Kidney epithelial cell (primary cell): ENCODE results near the gene NMNAT3. TPM values are rescaled to one million over a fixed set of nuclear protein-coding genes. Genes with fewer than 3 reads are reported as not detected.
A peak's percentile ranks its signal among the peaks of the same experiment; 100 is the strongest.

Experiments
- DNase-seq: peaks from one replicate; pipeline ENCODE4 v3.0.0-alpha.2; 2010; ENCODE audit warnings: low read depth
- H3K27me3 ChIP-seq: 2 replicates; pipeline ENCODE4 v1.6.0; 2011; ENCODE audit warnings: low read length; ENCODE audit not compliant: control insufficient read depth, insufficient read depth
- H3K36me3 ChIP-seq: 2 replicates; pipeline ENCODE4 v1.5.1; 2011; ENCODE audit warnings: low read length; ENCODE audit not compliant: control insufficient read depth, insufficient read depth
- H3K4me3 ChIP-seq: 2 replicates; pipeline ENCODE4 v1.5.1; 2011; ENCODE audit warnings: low read depth, mild to moderate bottlenecking, control low read depth, low read length
- total RNA-seq: library from RNA; depleted of rRNA; stranded (reverse); fragments of >200 nt; gene quantifications from 2 replicates; pipeline ENCODE4 v1.2.3, GENCODE V29; 2015
- TF ChIP-seq, protein P1 (sequence below): IDR thresholded peaks from 2 replicates; pipeline ENCODE4 v1.5.1; 2011; ENCODE audit warnings: mild to moderate bottlenecking, moderate library complexity, low read length, control low read depth, inconsistent platforms; ENCODE audit not compliant: insufficient read depth, poor library complexity, severe bottlenecking

The NMNAT3 gene
- total RNA-seq, 1 donor from 2014 or later: 8.6 TPM

GRCh38 chr3:139554628-139555027 is 123.1 kb downstream of the NMNAT3 start:
- DNase-seq: no peak
- Histone ChIP-seq H3K4me3 (no peak overlapping the region), H3K36me3 (no peaks in the 10 kb centered on the region), H3K27me3 (no peaks in the 10 kb centered on the region)
- TF ChIP-seq, protein P1, sequence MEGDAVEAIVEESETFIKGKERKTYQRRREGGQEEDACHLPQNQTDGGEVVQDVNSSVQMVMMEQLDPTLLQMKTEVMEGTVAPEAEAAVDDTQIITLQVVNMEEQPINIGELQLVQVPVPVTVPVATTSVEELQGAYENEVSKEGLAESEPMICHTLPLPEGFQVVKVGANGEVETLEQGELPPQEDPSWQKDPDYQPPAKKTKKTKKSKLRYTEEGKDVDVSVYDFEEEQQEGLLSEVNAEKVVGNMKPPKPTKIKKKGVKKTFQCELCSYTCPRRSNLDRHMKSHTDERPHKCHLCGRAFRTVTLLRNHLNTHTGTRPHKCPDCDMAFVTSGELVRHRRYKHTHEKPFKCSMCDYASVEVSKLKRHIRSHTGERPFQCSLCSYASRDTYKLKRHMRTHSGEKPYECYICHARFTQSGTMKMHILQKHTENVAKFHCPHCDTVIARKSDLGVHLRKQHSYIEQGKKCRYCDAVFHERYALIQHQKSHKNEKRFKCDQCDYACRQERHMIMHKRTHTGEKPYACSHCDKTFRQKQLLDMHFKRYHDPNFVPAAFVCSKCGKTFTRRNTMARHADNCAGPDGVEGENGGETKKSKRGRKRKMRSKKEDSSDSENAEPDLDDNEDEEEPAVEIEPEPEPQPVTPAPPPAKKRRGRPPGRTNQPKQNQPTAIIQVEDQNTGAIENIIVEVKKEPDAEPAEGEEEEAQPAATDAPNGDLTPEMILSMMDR: no peak

GRCh38 chr3:139552632-139553365 is 125.0 kb downstream of the NMNAT3 start:
- Histone ChIP-seq H3K36me3 (no peaks in the 10 kb centered on the region), H3K4me3 (no peak overlapping the region), H3K27me3 (no peaks in the 10 kb centered on the region)
- TF ChIP-seq, protein P1: peak; percentile 11
- no peak for DNase-seq

- TF ChIP-seq, protein P1: no peak
- H3K36me3 ChIP-seq: no peaks in the 10 kb centered on the region
- no peak for DNase-seq
- H3K27me3 ChIP-seq: no peaks in the 10 kb centered on the region
- no peak overlapping the region for H3K4me3 ChIP-seq
Observed at GRCh38 chr3:139548801-139549200, 129.0 kb downstream of the NMNAT3 start.

DNA sequence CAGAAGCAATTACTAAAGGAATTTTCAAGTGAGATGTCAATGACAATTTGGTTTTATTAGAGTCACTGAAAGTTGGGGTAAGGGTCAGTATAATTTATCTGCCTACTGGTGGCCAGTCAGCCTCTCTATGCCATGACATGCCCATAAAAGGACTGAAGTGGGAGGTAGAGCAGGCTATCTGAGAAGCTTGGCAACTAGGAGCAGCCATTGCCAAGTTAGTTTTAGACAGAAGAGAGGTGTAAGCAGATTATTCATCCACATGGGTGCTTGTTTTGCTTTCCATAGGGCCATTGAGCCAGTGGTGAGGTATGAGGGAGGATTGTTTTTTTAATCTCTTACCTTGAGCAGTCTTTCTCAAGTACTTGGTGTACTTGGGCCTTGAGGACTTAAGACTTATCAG is 130.1 kb downstream of the NMNAT3 start:
- DNase-seq: no peak
- Histone ChIP-seq H3K4me3 (no peak overlapping the region), H3K36me3 (no peaks in the 10 kb centered on the region), H3K27me3 (no peaks in the 10 kb centered on the region)
- TF ChIP-seq, protein P1: no peak

DNA sequence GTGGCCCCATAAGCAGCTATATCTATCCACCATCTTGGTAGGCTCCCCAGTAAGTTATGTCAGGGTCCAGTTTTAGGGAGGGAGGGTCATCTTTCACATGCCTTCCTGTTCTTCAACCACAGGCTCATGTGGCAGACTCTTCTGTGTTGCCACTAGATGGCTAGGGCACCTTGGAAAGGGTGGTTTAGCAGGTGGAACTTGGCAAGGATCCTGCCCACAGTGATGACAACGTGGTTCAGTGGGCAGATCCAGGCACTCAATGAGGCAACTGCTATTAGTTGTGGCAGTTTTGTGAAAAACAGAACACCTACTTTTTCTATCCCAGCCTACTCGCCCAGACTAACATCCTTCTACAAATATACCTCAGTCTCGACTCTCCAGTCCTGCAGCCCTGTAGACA is 131.0 kb downstream of the NMNAT3 start:
- TF ChIP-seq, protein P1: no peak
- no peak overlapping the region for H3K4me3 ChIP-seq
- DNase-seq: no peak
- H3K27me3 ChIP-seq: no peaks in the 10 kb centered on the region
- H3K36me3 ChIP-seq: no peaks in the 10 kb centered on the region

GRCh38 chr3:139541532-139542288 is 136.1 kb downstream of the NMNAT3 start:
- Histone ChIP-seq H3K27me3 (no peaks in the 10 kb centered on the region), H3K4me3 (no peak overlapping the region), H3K36me3 (no peaks in the 10 kb centered on the region)
- DNase-seq: no peak
- TF ChIP-seq, protein P1: peak; percentile 10
